ENCODE measurements around the gene GRM4. TPM values are rescaled to one million over a fixed set of nuclear protein-coding genes. Genes with fewer than 3 reads are reported as not detected.

GRM4 gene
- total RNA-seq, 1 experiment from 2014 or later = 5.6 TPM

DNA sequence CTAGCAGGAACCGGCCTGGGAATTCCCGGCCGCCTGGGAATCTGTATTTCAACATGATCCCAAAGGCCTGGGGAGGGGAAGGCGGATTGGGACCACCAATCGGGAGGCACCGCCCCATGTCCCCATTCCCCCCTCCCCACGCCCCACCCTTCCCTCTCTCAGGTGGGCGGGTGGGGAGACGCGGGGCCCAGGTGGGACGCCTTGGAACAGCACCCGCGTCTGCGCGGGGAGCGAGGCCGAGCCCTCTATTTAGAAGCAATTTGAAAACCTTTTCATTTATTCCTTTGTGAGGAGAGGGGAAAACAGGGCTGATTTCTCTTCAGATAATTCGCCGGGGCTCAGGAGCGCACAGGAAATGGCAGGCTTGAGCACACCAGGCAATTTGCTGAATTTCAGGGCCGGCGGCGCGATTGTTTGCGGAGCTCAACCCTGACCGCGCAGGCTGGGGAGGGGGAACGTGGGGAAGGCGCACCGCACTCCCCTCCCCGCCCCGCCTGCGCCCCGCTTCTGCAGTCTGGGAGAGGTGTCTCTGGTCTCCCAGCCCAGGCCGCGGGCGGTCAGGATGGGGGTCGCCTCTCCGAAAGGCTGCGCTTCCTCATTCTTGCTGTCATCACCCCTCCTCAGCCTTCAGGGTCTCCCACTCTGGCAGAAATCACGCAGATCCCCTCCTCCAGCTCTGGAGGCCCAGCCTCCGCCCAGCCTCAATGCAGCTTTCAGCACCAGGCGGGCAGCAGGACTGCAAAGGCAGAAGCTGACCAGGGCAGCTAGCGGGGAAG lies 170.0 kb downstream of the GRM4 start:
- H2BK5ac ChIP-seq (ENCODE audit: insufficient read length, low read length) = no peak overlapping the region
- no peak overlapping the region for H4K91ac ChIP-seq (ENCODE audit: insufficient read length, low read depth, low read length)
- no peak overlapping the region for H2AK5ac ChIP-seq (ENCODE audit: insufficient read length, low read length)
- H3K79me2 ChIP-seq (ENCODE audit: insufficient read depth, low read length) = no peaks in the 10 kb centered on the region
- Mint-ChIP-seq H3K27ac (no peak overlapping the region), H3K9me3 (peaks cover 7 to 9% of the 10 kb centered on the region in 2 experiments; a peak in 4 of 5 replicates), H3K4me3 (peak overlapping the region; percentile 55 to 75), H3K36me3 (ENCODE audit: insufficient read depth in 1 of 3, low read depth in 3 of 3) (peaks cover 0 to 3% (median 0%) of the 10 kb centered on the region in 3 experiments; a peak in 1 of 7 replicates), H3K27me3 (ENCODE audit: low read depth) (peaks cover 54% of the 10 kb centered on the region), H3K4me1 (peaks cover 13 to 16% of the 10 kb centered on the region in 2 experiments)
- no peak overlapping the region for H2BK12ac ChIP-seq (ENCODE audit: insufficient read length, low read depth, low read length)
- no peak overlapping the region for H3K14ac ChIP-seq (ENCODE audit: insufficient read depth, low read length)
- H2BK120ac ChIP-seq (ENCODE audit: low read depth, low read length, poor library complexity, severe bottlenecking) = no peak overlapping the region
- H3K18ac ChIP-seq (ENCODE audit: insufficient read length, low read depth, low read length) = no peak overlapping the region
- no peak overlapping the region for H4K8ac ChIP-seq (replicated peaks; ENCODE audit: insufficient read length, low read depth, low read length)
- H3K23me2 ChIP-seq (ENCODE audit: insufficient read length, low read depth, low read length, poor library complexity, severe bottlenecking) = no peaks in the 10 kb centered on the region
- no peak overlapping the region for H3T11ph ChIP-seq (ENCODE audit: low read length)
- no peaks in the 10 kb centered on the region for H4K20me1 ChIP-seq (ENCODE audit: control insufficient read depth, insufficient read depth, insufficient read length)
- DNase-seq = peak; percentile 52
- H3K79me1 ChIP-seq (ENCODE audit: insufficient read depth, low read depth, low read length, poor library complexity, severe bottlenecking) = no peaks in the 10 kb centered on the region
- H3K4me1 ChIP-seq (ENCODE audit: insufficient read depth, low read length) = no peaks in the 10 kb centered on the region
- no peak overlapping the region for H3K23ac ChIP-seq (ENCODE audit: insufficient read length, low read depth, low read length)
- TF ChIP-seq, protein P1, sequence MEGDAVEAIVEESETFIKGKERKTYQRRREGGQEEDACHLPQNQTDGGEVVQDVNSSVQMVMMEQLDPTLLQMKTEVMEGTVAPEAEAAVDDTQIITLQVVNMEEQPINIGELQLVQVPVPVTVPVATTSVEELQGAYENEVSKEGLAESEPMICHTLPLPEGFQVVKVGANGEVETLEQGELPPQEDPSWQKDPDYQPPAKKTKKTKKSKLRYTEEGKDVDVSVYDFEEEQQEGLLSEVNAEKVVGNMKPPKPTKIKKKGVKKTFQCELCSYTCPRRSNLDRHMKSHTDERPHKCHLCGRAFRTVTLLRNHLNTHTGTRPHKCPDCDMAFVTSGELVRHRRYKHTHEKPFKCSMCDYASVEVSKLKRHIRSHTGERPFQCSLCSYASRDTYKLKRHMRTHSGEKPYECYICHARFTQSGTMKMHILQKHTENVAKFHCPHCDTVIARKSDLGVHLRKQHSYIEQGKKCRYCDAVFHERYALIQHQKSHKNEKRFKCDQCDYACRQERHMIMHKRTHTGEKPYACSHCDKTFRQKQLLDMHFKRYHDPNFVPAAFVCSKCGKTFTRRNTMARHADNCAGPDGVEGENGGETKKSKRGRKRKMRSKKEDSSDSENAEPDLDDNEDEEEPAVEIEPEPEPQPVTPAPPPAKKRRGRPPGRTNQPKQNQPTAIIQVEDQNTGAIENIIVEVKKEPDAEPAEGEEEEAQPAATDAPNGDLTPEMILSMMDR (conservative IDR thresholded peaks at IDR 0.05) = no peak
- no CpG with 5 or more reads among the region's 44 CpGs for WGBS (ENCODE audit: extremely low coverage, insufficient read length, low lambda C conversion rate)
- H3K4me2 ChIP-seq (ENCODE audit: insufficient read depth, insufficient read length, low read length) = peak overlapping the region; percentile 56
- no peak overlapping the region for H2BK20ac ChIP-seq (ENCODE audit: low read depth, low read length, poor library complexity, severe bottlenecking)
- H3K27me3 ChIP-seq (ENCODE audit: insufficient read depth, low read length) = no peaks in the 10 kb centered on the region; the same call in 1 of the 2 replicates
- H3K4ac ChIP-seq (ENCODE audit: low read depth, low read length) = no peak overlapping the region
- no peak overlapping the region for H2BK15ac ChIP-seq (ENCODE audit: low read depth, low read length)
- H3K9me3 ChIP-seq (ENCODE audit: control insufficient read depth, low read depth, low read length) = no peaks in the 10 kb centered on the region
- no peak overlapping the region for H3K56ac ChIP-seq (ENCODE audit: insufficient read length, low read depth, low read length)
- no peak overlapping the region for H3K9ac ChIP-seq (ENCODE audit: extremely low read depth, insufficient read length, low read length)
- no peak overlapping the region for H4K5ac ChIP-seq (ENCODE audit: insufficient read length, low read depth, low read length)
- H2AFZ ChIP-seq (ENCODE audit: low read length) = no peak overlapping the region
- H3K27ac ChIP-seq (ENCODE audit: insufficient read length, low read depth, low read length) = no peak overlapping the region

All from H9 (cell line).